MV-4-11 (cell line): Measurements from ENCODE around the gene GATAD2A.
"Not testable (repeated sequence)": the region's sequence is repeated elsewhere in the genome, so short reads cannot be mapped to it uniquely, and the experiment has no call there.

Experiments
- DNase-seq: peaks from one replicate; lab custom pipeline; 2025; lab: John Stamatoyannopoulos, UW

The GATAD2A gene

GRCh38 chr19:19404879-19405860 is at the start of gene GATAD2A:
Gene GATAD2A (plus strand): TSS chr19:19405675. CDS start chr19:19465346, 59,671 bp downstream.
- peak; percentile 94 for DNase-seq

GRCh38 chr19:19356500-19356899 is 49.0 kb upstream of the GATAD2A start:
- DNase-seq = no peak

GRCh38 chr19:19356901-19357566 is 48.4 kb upstream of the GATAD2A start:
- no peak for DNase-seq

GRCh38 chr19:19361075-19361594 is 44.3 kb upstream of the GATAD2A start:
- peak; percentile 91 for DNase-seq

- DNase-seq = no peak
Measured at GRCh38 chr19:19362075-19362474, 43.4 kb upstream of the GATAD2A start.

- DNase-seq = peak; percentile 84
Measured at GRCh38 chr19:19366434-19367396, 38.8 kb upstream of the GATAD2A start.

- no peak for DNase-seq
Measured at GRCh38 chr19:19368087-19368486, 37.4 kb upstream of the GATAD2A start.

GRCh38 chr19:19371059-19371458 is 34.4 kb upstream of the GATAD2A start:
- DNase-seq = no peak

GRCh38 chr19:19372656-19373416 is 32.6 kb upstream of the GATAD2A start:
- peak; percentile 96 for DNase-seq

- DNase-seq = no peak
Measured at GRCh38 chr19:19379527-19379926, 25.9 kb upstream of the GATAD2A start.

- not testable (repeated sequence) for DNase-seq
Measured at GRCh38 chr19:19380316-19380715, 25.2 kb upstream of the GATAD2A start.

- DNase-seq = peak; percentile 72
Measured at GRCh38 chr19:19381007-19381926, 24.2 kb upstream of the GATAD2A start.

- no peak for DNase-seq
Measured at GRCh38 chr19:19382118-19382517, 23.4 kb upstream of the GATAD2A start.

GRCh38 chr19:19384486-19384885 is 21.0 kb upstream of the GATAD2A start:
- no peak for DNase-seq

GRCh38 chr19:19385131-19385895 is 20.2 kb upstream of the GATAD2A start:
- peak; percentile 100 for DNase-seq

- DNase-seq = peak; percentile 59
Measured at GRCh38 chr19:19385896-19386869, 19.3 kb upstream of the GATAD2A start.

- no peak for DNase-seq
Measured at GRCh38 chr19:19387108-19387507, 18.4 kb upstream of the GATAD2A start.
